Muscle layer of colon (tissue), 2 donors: ENCODE data around the gene TREML2.

ENCODE experiments used
- H3K27ac ChIP-seq: one replicate; pipeline ENCODE4 v1.7.0; 2013; ENCODE audit warnings: low read depth, mild to moderate bottlenecking, low read length, moderate library complexity
- H3K27me3 ChIP-seq, 2 donors: one replicate each; pipeline ENCODE4 v1.7.0; 2013; ENCODE audit warnings: low read length in 2 of 2, mild to moderate bottlenecking in 2 of 2; ENCODE audit not compliant: insufficient read depth in 2 of 2, control insufficient read depth in 1 of 2
- H3K36me3 ChIP-seq: one replicate; pipeline ENCODE4 v1.7.0; 2013; ENCODE audit warnings: mild to moderate bottlenecking, low read length; ENCODE audit not compliant: insufficient read depth
- H3K4me1 ChIP-seq: one replicate; pipeline ENCODE4 v1.7.0; 2013; ENCODE audit warnings: mild to moderate bottlenecking, low read length; ENCODE audit not compliant: insufficient read depth
- H3K4me3 ChIP-seq, 2 donors: one replicate each; pipeline ENCODE4 v1.7.0; 2013; ENCODE audit warnings: low read length in 2 of 2, low read depth in 1 of 2, mild to moderate bottlenecking in 1 of 2, moderate library complexity in 1 of 2
- H3K9ac ChIP-seq: one replicate; pipeline ENCODE4 v1.7.0; 2013; ENCODE audit warnings: low read length
- H3K9me3 ChIP-seq: one replicate; pipeline ENCODE4 v1.7.0; 2013; ENCODE audit warnings: mild to moderate bottlenecking, low read length
- donor health status: abdominal sarcoma.
- donor health status: Adenocarcinoma of cecum.

Gene TREML2

GRCh38 chr6:41171908-41172307, 29.0 kb downstream of the TREML2 start:
- no peak overlapping the region for H3K27ac ChIP-seq
- no peaks in the 10 kb centered on the region for H3K36me3 ChIP-seq
- H3K9me3 ChIP-seq, result no peaks in the 10 kb centered on the region
- no peak overlapping the region for H3K4me3 ChIP-seq
- no peak overlapping the region for H3K9ac ChIP-seq
- H3K27me3 ChIP-seq, result no peaks in the 10 kb centered on the region
- H3K4me1 ChIP-seq, result no peaks in the 10 kb centered on the region

DNA sequence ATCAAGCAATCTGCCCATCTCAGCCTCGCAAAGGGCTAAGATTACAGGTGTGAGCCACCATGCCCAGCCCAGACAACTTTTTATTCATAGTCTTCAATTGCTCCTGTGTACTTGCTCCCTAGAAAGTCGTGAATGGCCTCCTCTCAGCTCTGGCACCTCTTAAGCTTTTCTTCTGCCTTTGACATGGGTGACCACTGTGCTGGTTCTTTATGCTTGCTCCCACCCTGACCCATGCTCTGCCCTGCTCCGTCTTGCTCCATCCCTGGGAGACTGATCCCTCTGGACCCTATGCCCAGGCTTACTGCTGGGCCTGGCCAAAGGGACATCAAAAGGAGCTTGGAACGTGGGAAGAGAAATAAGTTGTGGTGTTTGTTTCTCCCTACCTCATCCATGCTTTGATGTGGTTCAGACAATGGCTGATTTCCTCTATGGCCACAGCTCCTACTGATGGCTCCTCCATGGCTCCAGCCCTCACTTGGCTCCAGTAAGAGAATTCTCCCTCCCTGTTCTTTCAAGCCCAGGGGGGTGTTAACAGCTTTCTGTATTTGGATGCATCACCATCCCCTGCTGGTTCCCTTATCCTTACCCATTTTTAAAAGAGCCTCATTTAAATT, 30.3 kb downstream of the TREML2 start:
- Histone ChIP-seq H3K4me1 (no peaks in the 10 kb centered on the region), H3K27ac (no peak overlapping the region), H3K4me3 (no peak overlapping the region), H3K36me3 (no peaks in the 10 kb centered on the region), H3K9ac (no peak overlapping the region), H3K9me3 (no peaks in the 10 kb centered on the region), H3K27me3 (no peaks in the 10 kb centered on the region)

GRCh38 chr6:41167173-41167963, 33.6 kb downstream of the TREML2 start:
- Histone ChIP-seq H3K9ac (no peak overlapping the region), H3K36me3 (no peaks in the 10 kb centered on the region), H3K9me3 (no peaks in the 10 kb centered on the region), H3K27me3 (no peaks in the 10 kb centered on the region), H3K4me3 (no peak overlapping the region), H3K27ac (no peak overlapping the region), H3K4me1 (no peaks in the 10 kb centered on the region)

DNA sequence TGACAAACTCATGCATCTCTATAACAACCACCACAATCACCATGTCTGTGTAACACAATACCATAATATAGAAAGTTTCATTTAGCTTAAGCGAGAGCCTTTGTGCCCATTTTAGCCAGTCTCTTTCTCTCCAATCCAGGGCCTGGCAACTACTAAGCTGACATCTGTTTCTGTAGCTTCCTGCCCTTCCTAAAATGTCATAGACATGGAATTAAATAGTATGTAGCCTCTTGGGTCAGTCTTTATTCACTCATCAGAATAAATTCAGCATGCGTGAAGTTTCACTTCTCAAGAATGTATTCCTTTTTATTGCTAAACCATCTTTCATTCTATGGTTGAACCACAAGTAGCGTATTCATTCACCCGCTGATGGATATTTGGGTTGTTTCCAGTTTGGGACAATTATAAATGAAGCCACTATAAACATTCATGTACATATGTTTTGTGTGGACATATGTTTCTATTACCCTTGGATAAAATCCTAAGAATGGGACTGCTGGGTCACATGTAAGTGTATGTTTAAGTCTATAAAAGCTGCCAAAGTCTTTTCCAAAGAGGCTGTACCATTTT, 36.3 kb downstream of the TREML2 start:
- H3K4me1 ChIP-seq, result no peaks in the 10 kb centered on the region
- no peaks in the 10 kb centered on the region for H3K36me3 ChIP-seq
- no peaks in the 10 kb centered on the region for H3K9me3 ChIP-seq
- peaks cover 0 to 9% of the 10 kb centered on the region in 2 donors for H3K27me3 ChIP-seq
- H3K9ac ChIP-seq, result no peak overlapping the region
- no peak overlapping the region for H3K27ac ChIP-seq
- H3K4me3 ChIP-seq, result no peak overlapping the region

DNA sequence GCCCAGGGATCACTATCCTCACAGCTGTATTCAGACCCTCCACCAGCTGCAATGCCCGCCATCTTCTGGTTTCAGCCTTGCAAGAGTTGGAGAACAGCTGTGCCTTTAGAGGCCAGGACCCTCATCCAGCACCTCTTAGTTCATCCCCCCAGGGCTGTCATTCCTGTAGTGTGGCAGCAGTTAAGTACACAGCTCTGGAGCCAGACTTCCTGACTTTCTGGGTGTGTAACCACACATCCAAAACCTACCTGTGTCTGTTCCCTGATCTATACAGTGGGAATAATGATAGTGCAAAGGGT, 37.6 kb downstream of the TREML2 start:
- H3K4me1 ChIP-seq, result no peaks in the 10 kb centered on the region
- H3K9ac ChIP-seq, result no peak overlapping the region
- no peak overlapping the region for H3K4me3 ChIP-seq
- H3K36me3 ChIP-seq, result no peaks in the 10 kb centered on the region
- no peaks in the 10 kb centered on the region for H3K9me3 ChIP-seq
- H3K27me3 ChIP-seq, result peaks cover 0 to 9% of the 10 kb centered on the region in 2 donors
- H3K27ac ChIP-seq, result no peak overlapping the region

DNA sequence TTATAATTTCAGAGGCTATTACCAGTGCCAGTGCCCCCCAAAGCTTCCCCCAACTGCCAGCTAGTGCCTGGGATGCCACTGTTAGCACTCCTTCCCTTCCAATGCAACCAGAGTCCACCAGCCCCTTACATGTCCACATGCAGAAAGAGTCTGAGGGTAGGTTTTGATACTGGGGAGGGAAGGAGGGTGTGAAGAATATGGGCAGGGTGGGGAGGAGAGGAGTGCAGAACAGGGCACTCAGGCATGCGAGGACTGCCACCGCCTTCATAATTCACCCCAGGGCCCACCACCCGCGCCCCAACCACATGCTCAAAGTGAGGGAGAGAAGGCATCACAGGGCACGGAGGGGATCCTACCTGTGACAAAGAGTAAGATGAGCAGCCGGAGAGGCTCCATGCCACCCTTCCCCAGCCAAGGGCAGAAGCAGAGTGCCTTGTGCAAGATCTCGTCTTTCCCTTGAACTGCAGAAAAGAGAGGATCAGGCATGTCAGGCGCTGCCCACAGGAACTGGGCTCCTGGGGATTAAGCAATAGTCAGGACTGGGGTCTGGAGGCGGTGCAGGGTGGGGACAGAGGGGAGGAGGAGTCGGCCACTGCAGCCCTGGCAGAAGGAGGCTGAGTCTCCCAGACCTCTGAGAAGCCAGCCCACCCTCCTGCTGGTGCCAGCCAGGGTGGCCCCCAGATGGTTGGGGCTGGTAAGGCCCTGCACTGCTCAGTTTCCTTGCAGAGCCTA, 38.1 kb downstream of the TREML2 start, which contains the start of gene TREM2:
TSS of gene TREM2 (minus strand) at position 430 of the 732 bp plus-strand sequence. CDS start at position 396, 34 bp downstream.
- no peaks in the 10 kb centered on the region for H3K4me1 ChIP-seq
- H3K27me3 ChIP-seq, result peaks cover 0 to 9% of the 10 kb centered on the region in 2 donors
- no peaks in the 10 kb centered on the region for H3K36me3 ChIP-seq
- H3K9ac ChIP-seq, result no peak within 1 kb of the TSS
- no peak within 1 kb of the TSS for H3K4me3 ChIP-seq
- H3K27ac ChIP-seq, result no peak within 1 kb of the TSS
- no peaks in the 10 kb centered on the region for H3K9me3 ChIP-seq

- Histone ChIP-seq H3K36me3 (no peaks in the 10 kb centered on the region), H3K4me3 (no peak overlapping the region), H3K9me3 (no peaks in the 10 kb centered on the region), H3K27ac (no peak overlapping the region), H3K27me3 (peaks cover 0 to 9% of the 10 kb centered on the region in 2 donors), H3K9ac (no peak overlapping the region), H3K4me1 (no peaks in the 10 kb centered on the region)
Measured at GRCh38 chr6:41161851-41162552, 38.9 kb downstream of the TREML2 start.

DNA sequence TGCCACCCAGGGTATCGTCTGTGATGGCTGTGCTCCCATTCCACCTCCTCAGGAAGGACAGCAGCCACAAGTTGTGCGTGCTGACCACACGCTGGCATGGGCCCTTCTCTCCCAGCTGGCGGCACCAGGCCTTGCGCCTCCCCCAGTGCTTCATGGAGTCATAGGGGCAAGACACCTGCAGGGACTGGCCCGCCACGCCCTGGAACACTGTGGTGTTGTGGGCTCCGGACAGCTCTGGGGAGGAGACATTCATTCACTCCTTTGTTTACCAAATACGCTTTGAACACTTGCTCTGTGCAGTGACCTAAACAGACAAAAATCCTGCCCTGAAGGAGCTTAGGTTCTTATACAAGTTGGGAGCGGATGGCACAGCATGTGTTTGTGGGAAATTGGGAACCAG, 39.6 kb downstream of the TREML2 start:
- no peaks in the 10 kb centered on the region for H3K4me1 ChIP-seq
- peaks cover 0 to 9% of the 10 kb centered on the region in 2 donors for H3K27me3 ChIP-seq
- no peak overlapping the region for H3K4me3 ChIP-seq
- H3K27ac ChIP-seq, result no peak overlapping the region
- no peaks in the 10 kb centered on the region for H3K9me3 ChIP-seq
- no peak overlapping the region for H3K9ac ChIP-seq
- no peaks in the 10 kb centered on the region for H3K36me3 ChIP-seq

- peaks cover 0 to 9% of the 10 kb centered on the region in 2 donors for H3K27me3 ChIP-seq
- no peak overlapping the region for H3K9ac ChIP-seq
- no peaks in the 10 kb centered on the region for H3K4me1 ChIP-seq
- no peak overlapping the region for H3K27ac ChIP-seq
- H3K36me3 ChIP-seq, result no peaks in the 10 kb centered on the region
- no peak overlapping the region for H3K4me3 ChIP-seq
- no peaks in the 10 kb centered on the region for H3K9me3 ChIP-seq
Measured at GRCh38 chr6:41160933-41161332, 40.0 kb downstream of the TREML2 start.

- H3K27me3 ChIP-seq, result peaks cover 0 to 9% of the 10 kb centered on the region in 2 donors
- H3K4me1 ChIP-seq, result no peaks in the 10 kb centered on the region
- no peaks in the 10 kb centered on the region for H3K36me3 ChIP-seq
- no peak overlapping the region for H3K9ac ChIP-seq
- H3K27ac ChIP-seq, result no peak overlapping the region
- H3K4me3 ChIP-seq, result no peak overlapping the region
- no peaks in the 10 kb centered on the region for H3K9me3 ChIP-seq
Measured at GRCh38 chr6:41159415-41160082, 41.4 kb downstream of the TREML2 start.
